Psoas muscle (tissue), 8 donors: ENCODE results near the gene DMBX1. TPM values are rescaled to one million over a fixed set of nuclear protein-coding genes. Genes with fewer than 3 reads are reported as not detected.

Source experiments
- ATAC-seq, 4 donors: fragments of 200-7000 bp; cut with Tn5 transposase; one replicate each; pipeline ENCODE4 v1.9.1; 2020; ENCODE audit warnings: moderate library complexity in 3 of 4, mild to moderate bottlenecking in 2 of 4
- DNase-seq, 2 donors: peaks; one replicate each; pipeline ENCODE4 v3.0.0-alpha.2; 2020
- H3K27ac ChIP-seq: fragments of 200-600 bp; one replicate; pipeline ENCODE4 v1.8.0; 2022
- H3K27me3 ChIP-seq, 3 donors: fragments of 200-600 bp in 1 of 3; one replicate each; pipeline versions ENCODE4 v1.6.1 to v1.8.0; 2013 to 2022; ENCODE audit warnings: low read length in 2 of 3, mild to moderate bottlenecking in 2 of 3, moderate library complexity in 1 of 3; ENCODE audit not compliant: insufficient read depth in 3 of 3
- H3K36me3 ChIP-seq, 2 donors: fragments of 200-600 bp in 1 of 2; one replicate each; pipeline versions ENCODE4 v1.6.1 to v1.8.0; 2013 to 2022; ENCODE audit warnings: low read depth in 1 of 2, mild to moderate bottlenecking in 1 of 2, moderate library complexity in 1 of 2; ENCODE audit not compliant: insufficient read depth in 1 of 2
- H3K4me1 ChIP-seq: fragments of 200-600 bp; one replicate; pipeline ENCODE4 v1.8.0; 2022
- H3K4me3 ChIP-seq: fragments of 200-600 bp; one replicate; pipeline ENCODE4 v1.8.0; 2022; ENCODE audit warnings: mild to moderate bottlenecking
- H3K9me3 ChIP-seq: fragments of 200-600 bp; one replicate; pipeline ENCODE4 v1.8.0; 2022
- CTCF ChIP-seq: fragments of 200-600 bp; IDR thresholded peaks from one replicate; pipeline ENCODE4 v1.8.0; 2022; ENCODE audit warnings: antibody characterized with exemption
- WGBS, 3 donors: extraction: QIAGEN DNeasy Blood & Tissue Kit; methylation state at CpG; one replicate each; pipeline versions ENCODE4 v1.1.6 to v1.1.7; 2013; 5-methylcytosine and 5-hydroxymethylcytosine counted together
- intact Hi-C, 2 donors: fragments of 100-400 bp; cut with DNase I; formaldehyde crosslinking; loops; one replicate each; pipeline versions ENCODE4 v1.11.0 to v1.14.2; 2022
- polyA plus RNA-seq, 3 donors: library from polyadenylated mRNA; stranded (reverse); fragments of 200-250 nt; gene quantifications; one replicate each; pipeline ENCODE4 v1.2.3, GENCODE V29; 2013
- total RNA-seq, 4 donors: library from RNA; stranded (reverse); fragmentation: NEBNext Ultra II Directional in 2 of 4; extraction: Animal tissue kit (Norgen Biotek cat#: 25700) in 2 of 4; gene quantifications; one replicate each; pipeline versions ENCODE4 v1.2.1 to v1.2.4, GENCODE V29; 2021 to 2023
- donor health status: healthy with polysubstance abuse.
- donor health status: DM: no; HTN: no; CAD: no; lungs with moderate emphysema.
- donor health status: Bipolar disorder and iron deficiency.
- donor health status: healthy.
- donor health status: DM: yes; HTN: yes; CAD: no.
- donor health status: DM: no; HTN: no; CAD: no.
- donor health status: DM: no; HTN: no; CAD: no.
- donor health status: DM: yes; HTN: yes; CAD: no.

Gene DMBX1
- total and polyA plus RNA-seq, 7 donors = not detected

DNA sequence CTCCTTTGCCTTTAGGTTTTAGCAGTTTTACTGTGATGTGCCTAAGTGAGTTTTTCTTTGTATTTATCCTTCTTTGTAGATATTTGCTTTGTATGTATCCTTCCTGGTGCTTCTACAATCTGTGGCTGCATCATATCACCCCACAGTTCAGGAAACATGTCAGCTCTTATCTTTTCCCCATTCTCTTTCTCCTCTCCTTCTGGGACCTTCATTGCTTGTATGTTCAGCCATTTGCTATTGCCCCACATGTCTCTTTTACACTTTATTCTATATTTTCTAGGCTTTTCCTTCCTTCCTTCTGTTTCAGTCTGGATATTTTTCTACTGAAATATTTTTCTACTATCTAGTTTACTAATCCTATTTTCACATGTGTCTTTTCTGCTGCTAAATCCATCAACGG lies 46.9 kb downstream of the DMBX1 start:
- WGBS, 3 donors = 96 to 97% (median 97%) methylated on average over 1 of the region's 1 CpG
- Histone ChIP-seq H3K27me3 (no peaks in the 10 kb centered on the region), H3K36me3 (no peaks in the 10 kb centered on the region), H3K9me3 (no peaks in the 10 kb centered on the region), H3K4me1 (no peaks in the 10 kb centered on the region), H3K4me3 (no peak overlapping the region), H3K27ac (no peak overlapping the region)
- no peak for TF ChIP-seq CTCF
- ATAC-seq (no peak), DNase-seq (no peak)
- intact Hi-C loops = no loop called here

DNA sequence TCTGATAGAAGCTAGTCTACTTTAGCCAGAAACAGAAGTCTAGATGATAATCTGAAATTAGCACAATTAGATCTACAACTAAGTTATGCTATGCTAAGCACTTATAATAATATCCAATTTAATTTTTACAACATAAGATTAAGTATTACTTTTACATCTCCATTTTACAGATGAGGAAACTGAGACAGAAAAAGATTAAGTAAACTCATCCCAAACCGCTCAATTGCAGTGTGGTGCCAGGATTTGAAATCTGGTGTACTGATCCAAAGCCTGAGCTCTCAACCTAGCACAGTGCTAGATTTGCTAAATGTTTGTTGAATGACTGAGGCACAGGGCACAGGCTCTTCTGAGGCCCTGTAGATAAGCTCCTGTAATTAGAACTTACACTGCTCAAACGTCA lies 48.0 kb downstream of the DMBX1 start:
- TF ChIP-seq CTCF = no peak
- intact Hi-C loops = no loop called here
- DNase-seq (no peak), ATAC-seq (no peak)
- H3K9me3 ChIP-seq = no peaks in the 10 kb centered on the region
- no peaks in the 10 kb centered on the region for H3K27me3 ChIP-seq
- H3K4me1 ChIP-seq = no peaks in the 10 kb centered on the region
- H3K4me3 ChIP-seq = no peak overlapping the region
- no peak overlapping the region for H3K27ac ChIP-seq
- no peaks in the 10 kb centered on the region for H3K36me3 ChIP-seq
- WGBS, 3 donors = 77 to 80% (median 79%) methylated on average over 2 of the region's 2 CpGs

DNA sequence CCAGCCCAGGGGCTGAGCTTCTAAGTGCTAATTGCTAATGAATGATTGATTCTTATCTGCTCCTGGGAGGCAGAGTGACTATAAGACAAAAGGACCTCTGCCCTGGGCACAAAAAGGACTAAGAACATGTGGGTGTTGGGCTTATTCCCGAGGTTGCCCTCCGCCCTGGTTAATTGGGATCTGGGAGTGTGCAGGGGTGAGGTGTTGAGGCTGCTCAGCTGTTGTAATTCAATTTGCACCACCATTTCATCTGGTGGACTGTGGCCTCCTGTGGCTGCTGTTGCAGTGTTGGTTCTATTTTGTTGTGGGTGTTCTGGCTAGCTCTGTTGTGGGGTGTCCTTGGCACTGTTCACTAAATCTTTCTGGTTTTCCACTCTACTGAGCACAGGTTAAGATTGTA lies 48.5 kb downstream of the DMBX1 start:
- H3K36me3 ChIP-seq = no peaks in the 10 kb centered on the region
- no peaks in the 10 kb centered on the region for H3K4me1 ChIP-seq
- no peak overlapping the region for H3K4me3 ChIP-seq
- intact Hi-C loops = no loop called here
- no peak for DNase-seq
- no peaks in the 10 kb centered on the region for H3K9me3 ChIP-seq
- WGBS, 3 donors = 64 to 76% (median 76%) methylated on average over 2 of the region's 2 CpGs
- no peak overlapping the region for H3K27ac ChIP-seq
- H3K27me3 ChIP-seq = no peaks in the 10 kb centered on the region
- TF ChIP-seq CTCF = no peak
- ATAC-seq = no peak

Other genes with a start within 250 kb of the DMBX1 start
- gene RAD54L, start 242.1 kb upstream of the DMBX1 start, total RNA-seq = under 1 TPM in 1 of 4 donors, not detected in 3; 0.25 TPM
- gene RAD54L, start 242.1 kb upstream of the DMBX1 start, polyA plus RNA-seq = under 1 TPM in 2 of 3 donors, not detected in 1; 0.08 to 0.22 TPM
- gene LRRC41, start 186.2 kb upstream of the DMBX1 start, total RNA-seq = 10 to 100 TPM; 52.9 to 76.7 (median 60.1) TPM
- 10 to 100 TPM; 34.1 to 53.7 (median 35.9) TPM for gene LRRC41, start 186.2 kb upstream of the DMBX1 start, polyA plus RNA-seq
- 100 to 1,000 TPM; 267 to 440 (median 370) TPM for gene UQCRH, start 186.1 kb upstream of the DMBX1 start, total RNA-seq
- gene UQCRH, start 186.1 kb upstream of the DMBX1 start, polyA plus RNA-seq = 1,000 to 10,000 TPM in 1 of 3 donors, 100 to 1,000 TPM in 2; 773 to 1,297 (median 800) TPM
- gene NSUN4, start 149.0 kb upstream of the DMBX1 start, total RNA-seq = 10 to 100 TPM; 13.3 to 25.3 (median 20.9) TPM
- gene NSUN4, start 149.0 kb upstream of the DMBX1 start, polyA plus RNA-seq = 10 to 100 TPM in 2 of 3 donors, 1 to 10 TPM in 1; 9.4 to 16.3 (median 10.7) TPM
- 10 to 100 TPM in 1 of 4 donors, 1 to 10 TPM in 3; 5.0 to 11.0 (median 7.6) TPM for gene FAAH, start 95.5 kb upstream of the DMBX1 start, total RNA-seq
- 1 to 10 TPM; 1.6 to 5.7 (median 5.1) TPM for gene FAAH, start 95.5 kb upstream of the DMBX1 start, polyA plus RNA-seq
- gene KNCN, start 61.8 kb downstream of the DMBX1 start, total RNA-seq = not detected
- gene KNCN, start 61.8 kb downstream of the DMBX1 start, polyA plus RNA-seq = not detected
- 10 to 100 TPM; 32.2 to 46.7 (median 39.9) TPM for gene MKNK1, start 114.4 kb downstream of the DMBX1 start, total RNA-seq
- 10 to 100 TPM; 19.3 to 52.6 (median 23.8) TPM for gene MKNK1, start 114.4 kb downstream of the DMBX1 start, polyA plus RNA-seq
- gene MOB3C, start 127.0 kb downstream of the DMBX1 start, total RNA-seq = 10 to 100 TPM; 12.1 to 36.3 (median 28.5) TPM
- 10 to 100 TPM in 2 of 3 donors, 1 to 10 TPM in 1; 8.7 to 17.9 (median 13.4) TPM for gene MOB3C, start 127.0 kb downstream of the DMBX1 start, polyA plus RNA-seq
- 100 to 1,000 TPM in 3 of 4 donors, 10 to 100 TPM in 1; 98.3 to 114 (median 107) TPM for gene ATPAF1, start 178.5 kb downstream of the DMBX1 start, total RNA-seq
- gene ATPAF1, start 178.5 kb downstream of the DMBX1 start, polyA plus RNA-seq = 100 to 1,000 TPM in 1 of 3 donors, 10 to 100 TPM in 2; 60.9 to 156 (median 82.0) TPM
- not detected for gene TEX38, start 182.0 kb downstream of the DMBX1 start, total RNA-seq
- under 1 TPM in 1 of 3 donors, not detected in 2; 0.08 TPM for gene TEX38, start 182.0 kb downstream of the DMBX1 start, polyA plus RNA-seq
- 10 to 100 TPM; 48.4 to 63.3 (median 52.9) TPM for gene EFCAB14, start 229.3 kb downstream of the DMBX1 start, total RNA-seq
- gene EFCAB14, start 229.3 kb downstream of the DMBX1 start, polyA plus RNA-seq = 10 to 100 TPM; 21.1 to 62.5 (median 24.6) TPM